K562 (cell line): ENCODE results near the gene PDLIM5. TPM values are rescaled to one million over a fixed set of nuclear protein-coding genes. Genes with fewer than 3 reads are reported as not detected.

Experiments used
- ATAC-seq: fragments of 200-7000 bp; cut with Tn5 transposase; 3 replicates; pipeline ENCODE4 v1.9.1; 2020; ENCODE audit warnings: moderate library complexity
- BruUV-seq: library from RNA; stranded (reverse); fragments of 400-500 nt; replicated peaks from 2 replicates; lab custom pipeline; 2021; lab: Mats Ljungman, UMichigan
- CTCF ChIA-PET: fragments of 300-600 bp; formaldehyde crosslinking; extraction: SDS; loops from one replicate; lab custom pipeline; 2021; ENCODE audit warnings: low intra/inter-chr PET ratio; lab: Yijun Ruan, JAX
- POLR2A ChIA-PET: fragments of 300-600, 350-650 bp; sonication (Branson Sonifier 250); formaldehyde crosslinking; extraction: SDS; loops from one replicate; lab custom pipeline; 2021; ENCODE audit warnings: antibody characterized with exemption, inconsistent platforms; lab: Yijun Ruan, JAX
- DNase-seq, 4 experiments: peaks; one replicate each; pipeline versions ENCODE4 v3.0.0 to v3.0.0-alpha.2; 2011 to 2018; ENCODE audit warnings: low spot score in 3 of 4, mixed read lengths in 3 of 4; ENCODE audit errors: extremely low read depth in 1 of 4
- FAIRE-seq: peaks from 2 replicates; lab custom pipeline; 2011; peaks lifted over from hg19 to GRCh38; lab: Jason Lieb, UNC
- H2AFZ ChIP-seq: 2 replicates; pipeline ENCODE4 v1.6.0; 2011; ENCODE audit warnings: low read depth, low read length, control low read depth, inconsistent platforms
- H3K27ac ChIP-seq: fragments of 200-600 bp; 3 replicates; pipeline ENCODE4 v1.8.0; 2011; ENCODE audit warnings: low read depth, mild to moderate bottlenecking, control low read depth, inconsistent platforms, low read length, moderate library complexity, mixed read lengths; ENCODE audit errors: extremely low read depth
- H3K27me3 ChIP-seq, 2 experiments: fragments of 300-600 bp in 1 of 2; 2 replicates in 1 of 2; 3 replicates in 1 of 2; pipeline versions ENCODE4 v1.6.0 to v1.8.0; 2011; ENCODE audit warnings: inconsistent platforms in 2 of 2, low read length in 2 of 2, mild to moderate bottlenecking in 1 of 2, mixed read lengths in 1 of 2, moderate library complexity in 1 of 2; ENCODE audit not compliant: control insufficient read depth in 2 of 2, insufficient read depth in 2 of 2
- H3K36me3 ChIP-seq: fragments of 300-600 bp; 3 replicates; pipeline ENCODE4 v1.8.0; 2011; ENCODE audit warnings: mild to moderate bottlenecking, low read length, inconsistent platforms; ENCODE audit not compliant: control insufficient read depth, insufficient read depth
- H3K4me1 ChIP-seq, 2 experiments: fragments of 200-600 bp in 1 of 2; replicated peaks in 1 of 2; 2 replicates in 1 of 2; 3 replicates in 1 of 2; pipeline versions ENCODE4 v1.5.1 to v1.8.0; 2011; ENCODE audit warnings: inconsistent platforms in 2 of 2, low read length in 2 of 2, mild to moderate bottlenecking in 1 of 2, mixed read lengths in 1 of 2, moderate library complexity in 1 of 2; ENCODE audit not compliant: control insufficient read depth in 2 of 2, insufficient read depth in 2 of 2
- H3K4me2 ChIP-seq: 2 replicates; pipeline ENCODE4 v1.6.1; 2011; ENCODE audit warnings: low read length, control low read depth, inconsistent platforms, mixed read lengths; ENCODE audit not compliant: insufficient read depth
- H3K4me3 ChIP-seq: fragments of 200-600 bp; sonication (generic), shearing (Covaris generic); 2 replicates; pipeline ENCODE4 v1.5.1; 2016; ENCODE audit warnings: control low read depth, inconsistent platforms
- H3K79me2 ChIP-seq: fragments of 200-600 bp; 3 replicates; pipeline ENCODE4 v1.8.0; 2011; ENCODE audit warnings: low read length, inconsistent platforms; ENCODE audit not compliant: control insufficient read depth, insufficient read depth
- H3K9ac ChIP-seq, 2 experiments: 2 replicates each; pipeline versions ENCODE4 v1.6.0 to v1.6.1; 2011; ENCODE audit warnings: low read depth in 2 of 2, low read length in 2 of 2, control low read depth in 1 of 2, inconsistent platforms in 1 of 2, mild to moderate bottlenecking in 1 of 2, mixed read lengths in 1 of 2; ENCODE audit not compliant: insufficient read depth in 1 of 2
- H3K9me1 ChIP-seq: one replicate; pipeline ENCODE4 v1.6.0; 2011; ENCODE audit warnings: inconsistent platforms, mild to moderate bottlenecking, low read length, moderate library complexity; ENCODE audit not compliant: control insufficient read depth, insufficient read depth
- H3K9me3 ChIP-seq: replicated peaks from 2 replicates; pipeline ENCODE4 v1.5.1; 2011; ENCODE audit warnings: low read depth, low read length, inconsistent platforms; ENCODE audit not compliant: control insufficient read depth, insufficient read depth
- H4K20me1 ChIP-seq: replicated peaks from 2 replicates; pipeline ENCODE4 v1.6.1; 2011; ENCODE audit warnings: low read length, inconsistent platforms, mixed read lengths; ENCODE audit not compliant: control insufficient read depth, insufficient read depth
- ARNT ChIP-seq, 2 experiments: fragments of 450-650 bp; IDR thresholded peaks; 2 replicates each; pipeline ENCODE4 v1.6.1; 2016; ENCODE audit warnings: mild to moderate bottlenecking in 1 of 2
- CBFA2T2 ChIP-seq: fragments of 450-650 bp; conservative IDR thresholded peaks from 2 replicates; pipeline ENCODE4 v1.6.1; 2017; ENCODE audit warnings: mild to moderate bottlenecking
- CCNT2 ChIP-seq: IDR thresholded peaks from 2 replicates; pipeline ENCODE4 v1.6.1; 2011; ENCODE audit warnings: borderline replicate concordance, low read depth, mild to moderate bottlenecking, moderate library complexity, mixed read lengths, low read length; ENCODE audit not compliant: insufficient read length; ENCODE audit errors: extremely low read depth
- DIDO1 ChIP-seq: fragments of 450-650 bp; IDR thresholded peaks from 2 replicates; pipeline ENCODE4 v1.6.1; 2016; ENCODE audit warnings: low read depth, missing biosample characterization, missing genetic modification characterization
- EHMT2 ChIP-seq: fragments of 450-650 bp; IDR thresholded peaks from 2 replicates; pipeline ENCODE4 v1.6.1; 2018; ENCODE audit warnings: antibody characterized with exemption
- EP400 ChIP-seq: fragments of 450-650 bp; IDR thresholded peaks from 2 replicates; pipeline ENCODE4 v1.6.1; 2017; ENCODE audit warnings: antibody characterized with exemption, mild to moderate bottlenecking, moderate library complexity
- GATAD2B ChIP-seq: fragments of 450-650 bp; IDR thresholded peaks from 2 replicates; pipeline ENCODE4 v1.6.1; 2017; ENCODE audit warnings: mild to moderate bottlenecking, borderline replicate concordance
- GTF2A2 ChIP-seq: IDR thresholded peaks from 2 replicates; pipeline ENCODE4 v1.6.1; 2016; ENCODE audit warnings: mild to moderate bottlenecking, missing genetic modification characterization, missing compliant biosample characterization
- NCOA2 ChIP-seq, 2 experiments: fragments of 450-650 bp; IDR thresholded peaks; 2 replicates each; pipeline ENCODE4 v1.6.1; 2018; ENCODE audit warnings: mild to moderate bottlenecking in 2 of 2, moderate library complexity in 1 of 2; ENCODE audit not compliant: partially characterized antibody in 2 of 2
- PCBP2 ChIP-seq: fragments of 200-400 bp; formaldehyde crosslinking; IDR thresholded peaks from 2 replicates; pipeline ENCODE4 v1.6.1; 2018; ENCODE audit warnings: low read length, low read depth, mild to moderate bottlenecking, moderate library complexity; ENCODE audit not compliant: poor library complexity, severe bottlenecking
- POLR2A ChIP-seq: fragments of 450-650 bp; conservative IDR thresholded peaks from 2 replicates; pipeline ENCODE4 v1.6.1; 2016
- PRMT5 ChIP-seq: sonication (generic); formaldehyde crosslinking; IDR thresholded peaks from 2 replicates; pipeline ENCODE4 v1.5.0; 2020; ENCODE audit warnings: missing genetic modification reagents
- ZNF174 ChIP-seq: fragments of 250-450 bp; sonication (Bioruptor Pico); IDR thresholded peaks from 2 replicates; pipeline ENCODE4 v1.4.0; 2020; ENCODE audit warnings: mild to moderate bottlenecking
- ZNF764 ChIP-seq: fragments of 250-450 bp; sonication (Bioruptor Pico); IDR thresholded peaks from 2 replicates; pipeline ENCODE4 v1.4.0; 2020; ENCODE audit warnings: low read depth, mild to moderate bottlenecking, moderate library complexity
- WGBS: fragments of 100-300 bp; shearing (Covaris generic); methylation state at CpG from one replicate; pipeline ENCODE4 v1.1.6; 2016; ENCODE audit warnings: low coverage, mixed read lengths; ENCODE audit not compliant: insufficient coverage; ENCODE audit errors: missing lambda C conversion rate; 5-methylcytosine and 5-hydroxymethylcytosine counted together
- in situ Hi-C: fragments of 300-500 bp; cut with MboI; formaldehyde crosslinking; loops from 4 replicates; pipeline ENCODE4 v1.15.0; 2018; ENCODE audit warnings: inconsistent platforms, mixed read lengths
- intact Hi-C: fragments of 100-400 bp; cut with micrococcal nuclease; formaldehyde crosslinking; loops from 2 replicates; pipeline ENCODE4 v1.14.2; 2022
- polyA plus RNA-seq, 8 experiments: library from polyadenylated mRNA; depleted of rRNA in 4 of 8; stranded (reverse) in 5 of 8; unstranded in 3 of 8; fragments of >200 nt; fragmentation: Nextera tagmentation in 2 of 8; fragmentation: Illumina TruSeq in 1 of 8; extraction: Ambion mirVana in 2 of 8; extraction: Trizol in 1 of 8; gene quantifications; 2 replicates each; pipeline versions ENCODE4 v1.2.1 to v1.2.3, GENCODE V29; 2011 to 2014; ENCODE audit warnings: inconsistent platforms in 1 of 8, missing spikeins in 1 of 8
- total RNA-seq, 7 experiments: library from RNA; depleted of rRNA in 6 of 7; stranded (reverse); fragments of >200 nt in 6 of 7; fragmentation: Illumina TruSeq in 2 of 7; extraction: Trizol in 2 of 7; gene quantifications; 2 replicates each; pipeline versions ENCODE4 v1.2.1 to v1.2.3, GENCODE V29; 2011 to 2021; ENCODE audit warnings: low replicate concordance in 1 of 7
- TF ChIP-seq, protein P1 (sequence below): fragments of 450-650 bp; IDR thresholded peaks from 2 replicates; pipeline ENCODE4 v1.7.0; 2016; ENCODE audit warnings: borderline replicate concordance
- TF ChIP-seq, protein P2 (sequence below): fragments of 450-650 bp; formaldehyde crosslinking; conservative IDR thresholded peaks from 2 replicates; pipeline ENCODE4 v1.4.0; 2022; ENCODE audit warnings: mild to moderate bottlenecking, missing genetic modification characterization

PDLIM5 gene
- total and polyA plus RNA-seq, 9 of the 15 experiments (the other 6 are each of a cell fraction or from before 2014, with no cell fraction given) = 36.9 to 127 (median 62.5) TPM

DNA sequence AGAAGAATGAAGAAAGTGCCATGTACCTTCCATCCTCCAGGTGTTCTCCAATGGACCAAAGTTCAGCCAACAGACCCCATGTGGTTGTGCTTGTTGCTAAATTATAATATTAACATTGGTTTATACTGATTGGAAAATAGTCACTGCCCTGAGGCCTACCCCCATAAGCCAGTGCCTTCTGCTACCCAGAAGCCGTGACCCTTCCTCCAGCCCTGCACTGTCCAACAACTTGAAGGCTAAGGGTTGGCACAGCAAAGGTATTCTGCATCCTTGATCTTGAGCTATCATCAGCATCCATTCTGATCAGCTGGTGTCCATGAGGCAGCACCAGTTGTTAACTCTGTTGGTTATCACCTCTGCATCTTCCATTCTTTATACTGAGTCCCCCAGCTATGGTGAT, 239.8 kb downstream of the PDLIM5 start:
- H3K9me1 ChIP-seq = no peaks in the 10 kb centered on the region
- H2AFZ ChIP-seq = no peak overlapping the region
- ChIA-PET CTCF (no interaction called here), POLR2A (interaction anchor here (0.9 to 1.4 kb wide), 2 partner anchors 10 to 67 kb away, joined by 3 read pairs; no protein-coding TSS in a partner anchor)
- no peaks in the 10 kb centered on the region for H4K20me1 ChIP-seq
- no peak overlapping the region for H3K27ac ChIP-seq
- ATAC-seq (no peak), DNase-seq (no peak), FAIRE-seq (no peak)
- H3K4me1 ChIP-seq = no peaks in the 10 kb centered on the region
- no peak overlapping the region for H3K9ac ChIP-seq
- H3K4me2 ChIP-seq = no peak overlapping the region
- H3K79me2 ChIP-seq = no peaks in the 10 kb centered on the region
- no peaks in the 10 kb centered on the region for H3K9me3 ChIP-seq
- H3K36me3 ChIP-seq = no peaks in the 10 kb centered on the region
- H3K4me3 ChIP-seq = no peak overlapping the region
- intact Hi-C loops (no loop called here), in situ Hi-C loops (no loop called here)
- TF ChIP-seq, protein P1, sequence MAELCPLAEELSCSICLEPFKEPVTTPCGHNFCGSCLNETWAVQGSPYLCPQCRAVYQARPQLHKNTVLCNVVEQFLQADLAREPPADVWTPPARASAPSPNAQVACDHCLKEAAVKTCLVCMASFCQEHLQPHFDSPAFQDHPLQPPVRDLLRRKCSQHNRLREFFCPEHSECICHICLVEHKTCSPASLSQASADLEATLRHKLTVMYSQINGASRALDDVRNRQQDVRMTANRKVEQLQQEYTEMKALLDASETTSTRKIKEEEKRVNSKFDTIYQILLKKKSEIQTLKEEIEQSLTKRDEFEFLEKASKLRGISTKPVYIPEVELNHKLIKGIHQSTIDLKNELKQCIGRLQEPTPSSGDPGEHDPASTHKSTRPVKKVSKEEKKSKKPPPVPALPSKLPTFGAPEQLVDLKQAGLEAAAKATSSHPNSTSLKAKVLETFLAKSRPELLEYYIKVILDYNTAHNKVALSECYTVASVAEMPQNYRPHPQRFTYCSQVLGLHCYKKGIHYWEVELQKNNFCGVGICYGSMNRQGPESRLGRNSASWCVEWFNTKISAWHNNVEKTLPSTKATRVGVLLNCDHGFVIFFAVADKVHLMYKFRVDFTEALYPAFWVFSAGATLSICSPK = no peak
- TF ChIP-seq ZNF764 (no peak), NCOA2 (IDR thresholded peaks at IDR 0.05; ENCODE audit: partially characterized antibody in 2 of 2) (no peak), DIDO1 (tag) (no peak), CCNT2 (no peak), ARNT (IDR thresholded peaks at IDR 0.05) (no peak), PRMT5 (CRISPR knock-in tag) (no peak), EP400 (no peak), ZNF174 (CRISPR knock-in tag) (no peak), PCBP2 (no peak), CBFA2T2 (no peak), GATAD2B (no peak), POLR2A (no peak), EHMT2 (no peak), GTF2A2 (no peak)
- TF ChIP-seq, protein P2, sequence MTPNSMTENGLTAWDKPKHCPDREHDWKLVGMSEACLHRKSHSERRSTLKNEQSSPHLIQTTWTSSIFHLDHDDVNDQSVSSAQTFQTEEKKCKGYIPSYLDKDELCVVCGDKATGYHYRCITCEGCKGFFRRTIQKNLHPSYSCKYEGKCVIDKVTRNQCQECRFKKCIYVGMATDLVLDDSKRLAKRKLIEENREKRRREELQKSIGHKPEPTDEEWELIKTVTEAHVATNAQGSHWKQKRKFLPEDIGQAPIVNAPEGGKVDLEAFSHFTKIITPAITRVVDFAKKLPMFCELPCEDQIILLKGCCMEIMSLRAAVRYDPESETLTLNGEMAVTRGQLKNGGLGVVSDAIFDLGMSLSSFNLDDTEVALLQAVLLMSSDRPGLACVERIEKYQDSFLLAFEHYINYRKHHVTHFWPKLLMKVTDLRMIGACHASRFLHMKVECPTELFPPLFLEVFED = no peak
- peaks cover 5 to 6% of the 10 kb centered on the region in 2 experiments; a peak in 2 of 5 replicates for H3K27me3 ChIP-seq
- WGBS = 8% methylated on average over 1 of the region's 1 CpG
- BruUV-seq = no TSS peak
